Non-pigmented ciliary epithelial cell (primary cell): ENCODE measurements around the gene HERC3.
"Not testable (repeated sequence)": the region's sequence is repeated elsewhere in the genome, so short reads cannot be mapped to it uniquely, and the experiment has no call there.

ENCODE experiments used
- DNase-seq: peaks from one replicate; pipeline ENCODE4 v3.0.0-alpha.2; 2010; ENCODE audit warnings: low read depth

HERC3 gene

GRCh38 chr4:88609387-88609786, 17.1 kb downstream of the HERC3 start:
- no peak for DNase-seq

- not testable (repeated sequence) for DNase-seq
Observed at GRCh38 chr4:88609794-88610193, 17.5 kb downstream of the HERC3 start.

GRCh38 chr4:88610771-88611170, 18.5 kb downstream of the HERC3 start:
- DNase-seq, result no peak

GRCh38 chr4:88613417-88613875, 21.2 kb downstream of the HERC3 start:
- DNase-seq, result no peak

- DNase-seq, result no peak
Observed at GRCh38 chr4:88614058-88614457, 21.8 kb downstream of the HERC3 start.

- DNase-seq, result no peak
Observed at GRCh38 chr4:88616275-88617150, 24.2 kb downstream of the HERC3 start.

GRCh38 chr4:88618782-88619485, 26.7 kb downstream of the HERC3 start:
- no peak for DNase-seq

- DNase-seq, result no peak
Observed at GRCh38 chr4:88619971-88620370, 27.7 kb downstream of the HERC3 start.

GRCh38 chr4:88621763-88622327, 29.6 kb downstream of the HERC3 start:
- DNase-seq, result no peak

- peak; percentile 62 for DNase-seq
Observed at GRCh38 chr4:88623097-88623496, 30.8 kb downstream of the HERC3 start.

GRCh38 chr4:88628746-88629145, 36.5 kb downstream of the HERC3 start:
- DNase-seq, result no peak

GRCh38 chr4:88629826-88630225, 37.5 kb downstream of the HERC3 start:
- no peak for DNase-seq

- DNase-seq, result peak; percentile 52
Observed at GRCh38 chr4:88630756-88631155, 38.5 kb downstream of the HERC3 start.

- no peak for DNase-seq
Observed at GRCh38 chr4:88643932-88644331, 51.7 kb downstream of the HERC3 start.

GRCh38 chr4:88645994-88646393, 53.7 kb downstream of the HERC3 start:
- DNase-seq, result no peak

- DNase-seq, result no peak
Observed at GRCh38 chr4:88646528-88647280, 54.4 kb downstream of the HERC3 start.

GRCh38 chr4:88649716-88650115, 57.4 kb downstream of the HERC3 start:
- DNase-seq, result no peak

GRCh38 chr4:88653371-88653946, 61.2 kb downstream of the HERC3 start:
- DNase-seq, result no peak

- no peak for DNase-seq
Observed at GRCh38 chr4:88655226-88655625, 62.9 kb downstream of the HERC3 start.

GRCh38 chr4:88659055-88659889, 67.0 kb downstream of the HERC3 start:
- no peak for DNase-seq

- no peak for DNase-seq
Observed at GRCh38 chr4:88659890-88660208, 67.6 kb downstream of the HERC3 start.
